HG03064 (cell line): ENCODE measurements around the gene PHLDA2.
"Not testable (repeated sequence)": the region's sequence is repeated elsewhere in the genome, so short reads cannot be mapped to it uniquely, and the experiment has no call there.

ENCODE experiments used
- ATAC-seq: cut with Tn5 transposase; IDR thresholded peaks from one replicate; pipeline ENCODE4 v1.9.1; 2021; ENCODE audit warnings: low read depth; ENCODE audit not compliant: unreplicated experiment

Gene PHLDA2

GRCh38 chr11:2916114-2916891 lies 12.9 kb downstream of the PHLDA2 start:
- ATAC-seq, result no peak

GRCh38 chr11:2915473-2915872 lies 13.7 kb downstream of the PHLDA2 start:
- ATAC-seq, result no peak

GRCh38 chr11:2914455-2915195 lies 14.6 kb downstream of the PHLDA2 start:
- no peak for ATAC-seq

GRCh38 chr11:2913776-2914175 lies 15.4 kb downstream of the PHLDA2 start:
- no peak for ATAC-seq

GRCh38 chr11:2913019-2913431 lies 16.2 kb downstream of the PHLDA2 start:
- ATAC-seq, result no peak

GRCh38 chr11:2912498-2912897 lies 16.7 kb downstream of the PHLDA2 start:
- ATAC-seq, result no peak

- no peak for ATAC-seq
Measured at GRCh38 chr11:2911785-2912391, 17.3 kb downstream of the PHLDA2 start.

- ATAC-seq, result no peak
Measured at GRCh38 chr11:2911088-2911784, 18.0 kb downstream of the PHLDA2 start.

- no peak for ATAC-seq
Measured at GRCh38 chr11:2910401-2910955, 18.7 kb downstream of the PHLDA2 start.

- no peak for ATAC-seq
Measured at GRCh38 chr11:2909133-2909902, 19.9 kb downstream of the PHLDA2 start.

GRCh38 chr11:2908130-2908529 lies 21.1 kb downstream of the PHLDA2 start:
- ATAC-seq, result no peak

- ATAC-seq, result not testable (repeated sequence)
Measured at GRCh38 chr11:2905299-2905698, 23.9 kb downstream of the PHLDA2 start.

GRCh38 chr11:2904153-2905052 lies 24.8 kb downstream of the PHLDA2 start:
- ATAC-seq, result no peak

- no peak for ATAC-seq
Measured at GRCh38 chr11:2903672-2904011, 25.6 kb downstream of the PHLDA2 start.

- ATAC-seq, result no peak
Measured at GRCh38 chr11:2902784-2903671, 26.2 kb downstream of the PHLDA2 start.

GRCh38 chr11:2901854-2902783 lies 27.1 kb downstream of the PHLDA2 start:
- ATAC-seq, result peak; percentile 83

- ATAC-seq, result no peak
Measured at GRCh38 chr11:2901196-2901796, 27.9 kb downstream of the PHLDA2 start.
